Measurements from ENCODE around the gene ODF4.
"Not testable (repeated sequence)": the region's sequence is repeated elsewhere in the genome, so short reads cannot be mapped to it uniquely, and the experiment has no call there.

Gene ODF4

DNA sequence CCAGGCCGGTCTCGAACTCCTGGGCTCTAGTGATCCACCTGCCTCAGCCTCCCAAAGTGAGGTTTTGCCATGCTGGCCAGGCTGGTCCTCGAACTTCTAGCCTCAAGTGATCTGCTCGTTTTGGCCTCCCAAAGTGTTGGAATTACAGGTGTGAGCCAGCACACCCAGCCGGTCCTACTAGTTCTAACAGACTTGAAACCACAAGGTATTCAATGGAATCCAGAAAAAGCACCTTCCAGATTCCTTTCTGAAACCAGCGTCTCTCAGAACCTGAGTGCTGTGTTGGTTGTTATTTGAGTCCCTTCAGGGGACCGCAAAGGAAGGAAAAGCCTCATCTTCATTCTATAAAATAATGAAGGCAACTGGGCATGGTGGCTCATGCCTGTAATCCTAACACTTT lies 32.8 kb downstream of the ODF4 start:
- Mint-ChIP-seq H3K36me3 (peaks cover 53% of the 10 kb centered on the region), H3K4me3 (no peak overlapping the region), H3K4me1 (peaks cover 31% of the 10 kb centered on the region), H3K27me3 (no peaks in the 10 kb centered on the region), H3K27ac (peak overlapping the region; percentile 42), H3K9me3 (no peaks in the 10 kb centered on the region)
- ATAC-seq: no peak

DNA sequence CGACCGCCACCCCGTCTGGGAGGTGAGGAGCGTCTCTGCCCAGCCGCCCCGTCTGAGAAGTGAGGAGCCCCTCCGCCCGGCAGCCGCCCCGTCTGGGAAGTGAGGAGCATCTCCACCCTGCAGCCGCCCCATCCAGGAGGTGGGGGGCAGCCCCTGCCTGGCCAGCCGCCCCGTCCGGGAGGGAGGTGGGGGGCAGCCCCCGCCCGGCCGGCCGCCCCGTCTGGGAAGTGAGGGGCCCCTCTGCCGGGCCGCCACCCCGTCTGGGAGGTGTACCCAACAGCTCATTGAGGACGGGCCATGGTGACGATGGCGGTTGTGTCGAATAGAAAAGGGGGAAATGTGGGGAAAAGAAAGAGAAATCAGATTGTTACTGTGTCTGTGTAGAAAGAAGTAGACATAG lies 34.2 kb downstream of the ODF4 start:
- ATAC-seq, H3K27me3 Mint-ChIP-seq, H3K4me3 Mint-ChIP-seq, H3K27ac Mint-ChIP-seq, H3K9me3 Mint-ChIP-seq: not testable (repeated sequence)
- Mint-ChIP-seq H3K4me1 (peaks cover 46% of the 10 kb centered on the region), H3K36me3 (peaks cover 59% of the 10 kb centered on the region)

DNA sequence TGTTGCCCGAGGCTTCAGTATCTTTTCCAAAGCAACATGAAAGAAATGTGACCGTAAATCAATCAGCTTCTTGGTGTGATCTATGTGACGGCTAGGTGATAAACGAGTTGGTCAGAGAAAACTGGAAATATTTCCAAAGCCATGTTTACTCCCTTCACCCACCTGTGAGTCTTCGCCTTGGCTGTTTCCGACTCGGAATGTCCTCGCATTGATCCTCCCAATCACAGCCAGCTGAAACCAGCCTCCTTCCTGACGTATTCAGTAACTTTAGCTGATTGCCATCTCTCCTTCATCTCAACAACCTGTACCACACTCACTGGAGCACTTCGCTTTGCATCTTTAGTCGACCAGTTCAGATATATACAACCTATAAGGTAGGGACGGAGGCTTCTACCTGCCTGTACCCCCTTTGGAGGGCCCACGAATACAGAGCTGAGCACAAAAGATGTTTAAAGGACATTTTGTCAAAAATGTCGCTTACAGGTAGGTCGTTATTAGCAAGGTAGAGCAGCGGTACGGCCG lies 36.2 kb downstream of the ODF4 start:
- H3K27me3 Mint-ChIP-seq: no peaks in the 10 kb centered on the region
- ATAC-seq: no peak
- peak overlapping the region; percentile 86 for H3K4me3 Mint-ChIP-seq
- H3K27ac Mint-ChIP-seq: peak overlapping the region; percentile 71
- H3K4me1 Mint-ChIP-seq: peaks cover 53% of the 10 kb centered on the region
- H3K9me3 Mint-ChIP-seq: no peaks in the 10 kb centered on the region
- H3K36me3 Mint-ChIP-seq: peaks cover 64% of the 10 kb centered on the region

DNA sequence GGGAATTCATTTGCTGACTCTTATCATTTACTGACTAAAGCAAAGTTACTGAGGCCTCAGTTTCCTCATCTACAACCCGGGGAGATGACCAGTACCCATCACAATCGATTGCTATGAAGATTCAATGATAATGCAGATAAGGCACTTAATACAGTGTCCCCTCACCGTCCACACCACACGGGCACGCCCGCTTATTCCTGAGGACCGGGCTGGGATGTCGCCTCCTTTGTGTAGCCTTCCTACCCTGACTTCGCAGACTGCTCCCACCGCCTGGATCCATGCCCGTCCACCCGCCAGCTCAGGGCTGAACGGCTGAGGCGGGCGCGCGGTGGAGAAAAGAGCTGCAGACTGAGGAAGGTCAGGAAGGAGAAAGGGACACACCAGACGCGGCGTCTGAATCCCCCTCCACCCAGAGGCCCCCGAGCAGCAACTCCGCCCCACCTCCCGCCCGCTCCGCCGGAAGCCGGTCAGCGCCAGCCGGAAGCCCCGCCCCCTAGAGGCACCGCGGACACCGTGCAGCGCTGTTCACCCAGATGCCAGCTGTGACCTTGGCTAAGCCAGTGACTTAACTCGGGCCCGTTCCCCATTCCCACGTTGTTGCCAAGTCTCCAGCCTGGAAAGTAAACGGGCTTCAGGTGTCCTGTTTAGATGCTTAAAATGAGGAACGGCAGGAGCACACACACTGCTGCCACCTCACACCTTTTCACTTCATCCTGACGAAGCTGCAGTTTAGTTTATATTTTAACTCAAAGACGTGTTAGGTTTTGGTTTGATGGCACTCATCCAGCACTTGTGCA lies 36.8 kb downstream of the ODF4 start, which contains the start of gene KRABD2:
Gene KRABD2, minus strand, starts transcription at position 434 of the 797 bp plus-strand sequence.
- H3K4me3 Mint-ChIP-seq: peak within 1 kb of the TSS; percentile 86
- peaks cover 66% of the 10 kb centered on the region for H3K36me3 Mint-ChIP-seq
- peaks cover 60% of the 10 kb centered on the region for H3K4me1 Mint-ChIP-seq
- no peaks in the 10 kb centered on the region for H3K9me3 Mint-ChIP-seq
- ATAC-seq: peak; percentile 99
- peak within 1 kb of the TSS; percentile 71 for H3K27ac Mint-ChIP-seq
- no peaks in the 10 kb centered on the region for H3K27me3 Mint-ChIP-seq

DNA sequence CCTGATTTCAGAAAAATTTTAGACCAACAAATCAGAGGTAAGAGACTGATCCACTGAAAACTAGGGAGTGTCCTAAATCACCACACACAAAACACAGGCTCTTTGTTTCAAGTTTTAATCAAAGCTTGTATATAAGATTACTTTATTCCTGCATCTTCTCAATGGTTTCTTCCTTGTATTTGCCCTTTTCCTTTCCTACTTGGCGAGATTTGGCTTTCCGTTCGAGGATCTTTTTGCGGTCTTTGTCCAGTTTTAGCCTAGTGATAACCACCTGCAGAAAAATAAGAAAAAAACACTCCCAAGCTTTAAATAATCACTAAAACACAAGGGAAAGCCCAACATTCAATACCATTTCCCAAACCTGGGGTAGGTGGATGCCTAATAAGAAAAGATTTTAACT lies 37.8 kb downstream of the ODF4 start:
- Mint-ChIP-seq H3K4me1 (peaks cover 60% of the 10 kb centered on the region), H3K27me3 (no peaks in the 10 kb centered on the region)
- no peak for ATAC-seq

DNA sequence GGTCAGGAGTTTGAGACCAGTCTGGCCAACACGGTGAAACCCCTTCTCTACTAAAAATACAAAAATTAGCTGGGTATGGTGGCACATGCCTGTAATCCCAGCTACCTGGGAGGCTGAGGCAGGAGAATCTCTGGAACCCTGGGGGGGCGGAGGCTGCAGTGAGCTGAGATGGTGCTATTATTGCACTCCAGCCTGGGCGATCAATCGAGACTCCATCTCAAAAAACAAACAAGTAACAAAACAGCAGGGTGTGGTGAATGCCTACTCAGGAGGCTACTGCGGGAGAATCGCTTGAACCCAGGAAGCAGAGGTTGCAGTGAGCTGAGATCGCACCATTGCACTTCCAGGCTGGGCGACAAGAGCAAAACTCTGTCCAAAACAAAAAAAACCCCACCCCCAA lies 38.5 kb downstream of the ODF4 start:
- ATAC-seq, H3K27me3 Mint-ChIP-seq, H3K4me3 Mint-ChIP-seq, H3K9me3 Mint-ChIP-seq, H3K27ac Mint-ChIP-seq: not testable (repeated sequence)
- Mint-ChIP-seq H3K36me3 (peaks cover 72% of the 10 kb centered on the region), H3K4me1 (peaks cover 58% of the 10 kb centered on the region)

More for the DNA sequence above, 37.8 kb downstream of the ODF4 start:
- H3K27ac Mint-ChIP-seq: no peak overlapping the region
- no peaks in the 10 kb centered on the region for H3K9me3 Mint-ChIP-seq
- peaks cover 69% of the 10 kb centered on the region for H3K36me3 Mint-ChIP-seq
- H3K4me3 Mint-ChIP-seq: peak overlapping the region; percentile 16

DNA sequence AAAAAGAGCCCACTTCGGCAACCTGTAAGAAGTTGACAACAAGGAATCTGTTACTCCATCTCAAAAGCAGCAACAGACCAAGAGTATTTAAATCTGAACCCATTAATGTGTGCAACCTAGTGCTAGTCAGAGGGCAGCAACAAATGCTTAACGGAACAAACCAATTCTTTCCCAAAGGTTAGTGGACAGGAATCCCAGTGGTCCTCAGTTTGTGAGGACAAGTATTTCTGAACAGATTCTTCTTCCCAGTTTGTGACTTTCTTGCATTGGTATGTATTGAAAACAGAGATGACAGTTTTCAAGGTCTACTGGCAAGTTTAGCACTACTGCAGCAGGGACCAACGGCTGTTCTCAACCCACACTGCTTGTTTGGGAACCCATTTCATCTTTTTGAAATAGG lies 40.4 kb downstream of the ODF4 start:
- ATAC-seq: no peak
- H3K36me3 Mint-ChIP-seq: peaks cover 69% of the 10 kb centered on the region
- H3K27me3 Mint-ChIP-seq: no peaks in the 10 kb centered on the region
- no peak overlapping the region for H3K27ac Mint-ChIP-seq
- no peak overlapping the region for H3K4me3 Mint-ChIP-seq
- no peaks in the 10 kb centered on the region for H3K9me3 Mint-ChIP-seq
- H3K4me1 Mint-ChIP-seq: peaks cover 67% of the 10 kb centered on the region

DNA sequence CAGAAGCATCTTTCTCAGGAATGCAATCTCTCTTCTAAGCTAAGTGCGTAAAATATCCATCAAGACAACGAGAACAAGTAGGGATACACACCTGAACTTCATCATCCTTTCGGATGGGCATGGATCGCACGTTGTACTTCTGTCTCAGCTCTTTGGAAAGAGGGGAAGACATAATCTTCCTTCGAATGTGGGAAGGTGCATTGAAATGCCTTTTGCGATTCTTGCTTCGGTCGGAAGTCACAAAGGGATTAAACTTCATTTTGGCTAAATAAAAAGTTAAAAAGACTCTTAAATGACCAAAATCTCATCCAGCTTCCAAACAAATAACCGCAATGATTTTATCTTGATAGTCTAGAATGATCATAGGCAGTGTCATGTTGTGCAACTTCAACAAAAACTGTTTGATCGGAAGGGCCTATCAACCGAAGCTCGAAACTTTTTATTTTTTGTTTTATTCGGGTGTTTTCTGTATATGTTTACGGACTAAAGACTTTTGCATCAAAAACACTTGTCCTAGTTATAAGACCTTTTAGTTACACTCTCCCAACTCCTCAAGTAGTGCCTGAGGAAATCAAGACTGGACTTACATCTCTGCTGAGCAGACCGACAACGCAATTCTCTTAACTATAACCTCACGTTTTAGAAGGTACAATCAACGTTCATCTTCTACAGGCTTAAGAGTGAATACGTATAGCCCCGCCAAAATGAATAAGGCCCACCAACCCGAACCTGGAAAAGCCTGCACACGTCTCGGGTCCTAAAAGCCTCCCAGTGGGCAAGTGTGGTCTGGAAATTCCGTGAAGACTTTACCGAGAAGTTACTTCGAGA lies 42.6 kb downstream of the ODF4 start:
- H3K4me1 Mint-ChIP-seq: peaks cover 63% of the 10 kb centered on the region

DNA sequence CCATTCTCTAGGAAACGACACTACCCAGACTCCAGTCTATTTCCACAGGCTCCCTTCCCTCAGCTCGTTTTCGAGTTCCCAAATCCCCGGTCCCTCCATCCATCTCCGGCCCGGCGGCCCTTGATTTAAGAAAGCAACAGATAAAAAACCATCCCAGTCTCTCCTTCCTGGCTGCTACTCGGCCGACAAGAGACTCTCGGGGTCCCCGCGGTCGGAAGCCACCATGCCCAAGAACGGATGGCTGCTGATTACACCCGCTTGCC lies 43.2 kb downstream of the ODF4 start:
- H3K4me3 Mint-ChIP-seq: peak overlapping the region; percentile 83
- H3K27ac Mint-ChIP-seq: peak overlapping the region; percentile 93
- peaks cover 58% of the 10 kb centered on the region for H3K4me1 Mint-ChIP-seq
- H3K27me3 Mint-ChIP-seq: no peaks in the 10 kb centered on the region
- ATAC-seq: peak; percentile 0
- peaks cover 52% of the 10 kb centered on the region for H3K36me3 Mint-ChIP-seq
- H3K9me3 Mint-ChIP-seq: no peaks in the 10 kb centered on the region

More for the DNA sequence above, 42.6 kb downstream of the ODF4 start:
- H3K27me3 Mint-ChIP-seq: no peaks in the 10 kb centered on the region
- H3K36me3 Mint-ChIP-seq: peaks cover 57% of the 10 kb centered on the region
- no peaks in the 10 kb centered on the region for H3K9me3 Mint-ChIP-seq
- ATAC-seq: no peak
- H3K27ac Mint-ChIP-seq: peak overlapping the region; percentile 93
- H3K4me3 Mint-ChIP-seq: peak overlapping the region; percentile 83

DNA sequence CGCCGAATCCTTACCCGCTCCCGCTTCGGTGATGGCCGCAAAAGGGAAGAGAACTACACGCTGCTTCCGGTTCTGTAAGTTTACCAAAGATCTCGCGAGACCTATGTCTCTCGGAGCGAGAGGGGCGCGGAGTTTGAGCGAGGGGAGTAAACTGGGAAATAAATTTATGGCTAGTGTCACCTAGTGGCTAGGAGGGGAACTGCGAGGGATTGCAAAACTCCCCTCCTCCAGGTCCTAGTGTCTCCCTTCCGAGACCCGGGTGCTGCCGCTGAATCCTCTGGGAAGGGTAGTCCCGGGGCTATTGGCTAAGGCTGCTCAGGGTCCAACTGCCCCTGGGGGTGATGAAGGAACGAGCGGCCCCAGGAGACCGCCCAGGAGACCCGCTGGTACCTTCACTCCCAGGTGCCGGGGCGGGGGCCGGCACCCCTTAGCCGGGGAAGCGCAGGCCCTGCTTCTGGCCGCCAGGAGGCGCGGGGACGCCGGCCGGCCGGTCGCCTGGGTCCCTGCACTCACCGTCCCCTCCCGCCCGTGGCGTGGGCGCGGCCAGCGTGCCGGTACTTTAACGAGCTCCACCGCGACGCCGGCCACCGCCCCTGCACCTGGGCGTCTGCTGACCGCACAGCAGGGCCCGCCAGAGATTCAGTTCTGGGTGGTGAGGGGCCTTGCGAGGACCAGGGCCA lies 43.6 kb downstream of the ODF4 start, which contains the start of gene RPL26:
Gene RPL26, minus strand, starts transcription at position 51 of the 680 bp plus-strand sequence. CDS start 883 bp downstream, outside the sequence.
- Mint-ChIP-seq H3K27me3 (no peaks in the 10 kb centered on the region), H3K4me1 (peaks cover 53% of the 10 kb centered on the region), H3K4me3 (peak within 1 kb of the TSS; percentile 83), H3K36me3 (peaks cover 47% of the 10 kb centered on the region), H3K9me3 (no peaks in the 10 kb centered on the region), H3K27ac (peak within 1 kb of the TSS; percentile 93)
- ATAC-seq: peak; percentile 98

DNA sequence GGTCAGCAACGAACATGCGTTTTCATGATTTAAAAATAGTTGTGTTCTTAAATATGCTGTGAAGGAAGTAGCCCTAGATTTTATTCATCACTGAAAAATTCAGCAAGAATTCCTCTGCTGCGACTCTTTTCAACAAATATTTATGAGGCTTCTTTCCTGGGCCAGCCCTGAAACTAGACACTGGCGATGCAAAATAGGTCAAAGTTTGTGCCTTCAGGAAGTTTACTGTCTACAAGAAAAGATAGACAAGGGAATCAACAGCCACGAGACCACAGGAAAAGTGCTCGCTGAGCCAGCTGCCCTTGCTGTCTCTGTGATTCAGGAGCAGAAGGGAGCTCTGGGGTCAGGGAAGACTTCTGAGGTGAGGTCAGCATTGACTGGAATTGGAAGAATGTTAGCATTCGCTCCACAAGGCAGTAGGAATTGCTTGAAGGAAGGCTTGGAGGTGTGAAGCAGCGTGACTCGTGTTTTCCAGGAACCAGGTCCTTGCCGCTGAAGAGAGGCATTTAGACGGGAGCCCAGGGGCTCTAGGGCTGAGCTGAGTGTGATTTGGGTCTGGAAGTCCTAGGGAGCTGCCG lies 45.2 kb downstream of the ODF4 start:
- no peaks in the 10 kb centered on the region for H3K9me3 Mint-ChIP-seq
- peaks cover 31% of the 10 kb centered on the region for H3K36me3 Mint-ChIP-seq
- no peak for ATAC-seq
- peaks cover 37% of the 10 kb centered on the region for H3K4me1 Mint-ChIP-seq
- peak overlapping the region; percentile 83 for H3K4me3 Mint-ChIP-seq
- H3K27ac Mint-ChIP-seq: no peak overlapping the region
- no peaks in the 10 kb centered on the region for H3K27me3 Mint-ChIP-seq

DNA sequence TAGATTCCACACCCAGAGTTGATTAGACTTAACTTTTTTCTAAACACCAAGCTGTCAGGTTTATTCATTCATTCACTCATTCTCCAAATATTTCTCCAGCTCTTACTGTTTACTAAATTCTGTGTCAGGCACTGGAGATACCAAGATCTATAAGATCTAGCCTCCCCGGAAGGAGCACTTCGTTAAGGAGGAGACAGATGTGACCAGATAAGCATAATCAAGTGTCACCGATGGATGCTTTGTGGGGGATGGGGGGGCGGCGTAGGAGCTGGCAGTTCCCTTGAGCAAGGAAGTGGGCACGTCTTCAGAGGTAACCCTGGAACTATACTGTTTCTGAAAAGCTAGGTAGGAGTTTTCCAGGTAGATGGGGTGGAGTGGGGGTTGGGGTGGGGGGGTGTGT lies 47.2 kb downstream of the ODF4 start:
- Mint-ChIP-seq H3K27me3 (no peaks in the 10 kb centered on the region), H3K36me3 (peaks cover 11% of the 10 kb centered on the region), H3K9me3 (no peaks in the 10 kb centered on the region), H3K4me3 (no peak overlapping the region), H3K4me1 (peaks cover 24% of the 10 kb centered on the region), H3K27ac (no peak overlapping the region)
- ATAC-seq: no peak

DNA sequence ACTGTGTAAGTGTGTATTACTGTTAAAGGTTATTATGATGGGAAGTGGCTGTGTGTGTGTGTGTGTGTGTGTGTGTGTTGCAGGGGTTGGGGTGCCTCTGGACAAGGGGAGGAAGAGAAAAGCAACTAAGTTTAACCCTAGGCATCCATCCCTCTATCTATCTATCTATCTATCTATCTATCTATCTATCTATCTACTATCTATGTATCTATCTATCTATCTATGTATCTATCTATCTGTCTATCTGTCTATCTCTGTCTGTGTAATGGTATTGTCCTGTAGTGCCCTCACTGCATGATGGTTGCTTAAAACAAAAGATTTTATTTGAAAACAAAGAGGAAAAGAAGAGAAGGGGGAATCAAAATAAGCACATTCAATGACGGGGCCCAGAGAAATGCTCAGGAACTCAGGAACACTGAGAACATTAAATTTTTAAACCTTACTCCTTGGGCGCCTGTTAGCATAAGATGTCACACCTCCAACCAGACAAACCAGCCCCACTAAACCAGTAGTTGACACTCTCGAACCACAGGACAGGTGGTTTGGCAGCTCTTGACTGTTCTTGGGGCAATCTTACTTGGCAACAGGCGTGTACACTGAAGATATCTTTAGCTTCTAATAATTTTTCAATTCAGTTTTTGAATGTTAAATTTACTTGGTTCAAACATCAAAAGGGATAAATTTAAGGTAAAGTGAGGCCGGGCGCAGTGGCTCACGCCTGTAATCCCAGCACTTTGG lies 48.4 kb downstream of the ODF4 start:
- H3K9me3 Mint-ChIP-seq: no peaks in the 10 kb centered on the region
- H3K36me3 Mint-ChIP-seq: peaks cover under 1% of the 10 kb centered on the region
- peaks cover 24% of the 10 kb centered on the region for H3K4me1 Mint-ChIP-seq
- H3K27me3 Mint-ChIP-seq: no peaks in the 10 kb centered on the region
- no peak overlapping the region for H3K4me3 Mint-ChIP-seq
- no peak for ATAC-seq
- H3K27ac Mint-ChIP-seq: no peak overlapping the region

DNA sequence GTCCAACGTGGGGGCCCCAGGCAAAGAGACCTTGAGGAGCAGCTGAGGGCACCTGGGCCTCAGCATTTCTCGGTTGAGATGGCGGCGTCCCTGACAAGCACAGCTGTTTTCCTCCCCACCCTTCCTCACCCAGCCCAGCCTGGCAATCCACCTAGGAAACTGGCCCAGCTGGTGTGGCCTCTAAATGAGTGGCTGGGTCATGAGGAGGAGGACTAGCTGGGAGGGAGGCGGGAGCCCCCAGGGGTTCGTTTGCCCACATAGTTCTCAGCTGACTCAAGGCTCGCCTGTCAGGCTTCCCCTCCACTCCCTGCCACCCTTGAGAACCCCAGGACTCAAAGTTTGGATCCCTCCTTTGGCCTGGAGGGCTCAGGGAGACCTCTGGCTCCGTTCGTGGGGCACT lies 52.1 kb downstream of the ODF4 start:
- Mint-ChIP-seq H3K4me1 (peaks cover 12% of the 10 kb centered on the region), H3K36me3 (no peaks in the 10 kb centered on the region), H3K9me3 (no peaks in the 10 kb centered on the region), H3K27me3 (no peaks in the 10 kb centered on the region), H3K4me3 (no peak overlapping the region), H3K27ac (no peak overlapping the region)
- ATAC-seq: no peak

Measured in stimulated activated memory B cell treated with anti-CD40 and anti-IgM and Interleukin-4, amounts not matched to agents 10 μg/mL and 1 μg/mL and 100 μg/mL, for 72 hours (primary cell).